Effector memory CD8-positive, alpha-beta T cell (primary cell): ENCODE measurements around the gene KLF4.
"Not testable (repeated sequence)": the region's sequence is repeated elsewhere in the genome, so short reads cannot be mapped to it uniquely, and the experiment has no call there.

Experiments
- ATAC-seq: fragments of 150-1000 bp; cut with Tn5 transposase; replicated peaks from 2 replicates; pipeline ENCODE4 v1.10.0; 2021; ENCODE audit warnings: mild to moderate bottlenecking, moderate library complexity
- DNase-seq, 3 experiments: peaks; one replicate each; pipeline ENCODE4 v3.0.0; 2021
- H3K27ac Mint-ChIP-seq, 2 donors: one replicate each; pipeline ENCODE4 v1.8.0; 2022; ENCODE audit warnings: mild to moderate bottlenecking in 2 of 2, mixed read lengths in 2 of 2, moderate library complexity in 2 of 2
- H3K27me3 Mint-ChIP-seq, 2 donors: one replicate each; pipeline ENCODE4 v1.8.0; 2022; ENCODE audit warnings: mixed read lengths in 2 of 2
- H3K36me3 Mint-ChIP-seq: one replicate; pipeline ENCODE4 v1.8.0; 2022; ENCODE audit warnings: mild to moderate bottlenecking, moderate library complexity, mixed read lengths; ENCODE audit not compliant: insufficient read depth
- H3K4me1 Mint-ChIP-seq, 2 donors: one replicate each; pipeline ENCODE4 v1.8.0; 2022; ENCODE audit warnings: low read depth in 2 of 2, mixed read lengths in 2 of 2
- H3K4me3 Mint-ChIP-seq, 2 donors: one replicate each; pipeline ENCODE4 v1.8.0; 2022; ENCODE audit warnings: mild to moderate bottlenecking in 2 of 2, mixed read lengths in 2 of 2, moderate library complexity in 2 of 2
- H3K9me3 Mint-ChIP-seq, 2 donors: one replicate each; pipeline ENCODE4 v1.8.0; 2022; ENCODE audit warnings: mixed read lengths in 2 of 2
- total RNA-seq, 9 experiments: gene quantifications; one replicate each; lab custom pipeline; 2026; lab: John Stamatoyannopoulos, UW

KLF4 gene
- 0.23 to 15.5 (median 1.4) reads per million in 9 experiments for total RNA-seq

GRCh38 chr9:107489687-107490605 is at the start of gene KLF4:
Gene KLF4 (minus strand): TSS chr9:107489769. CDS start chr9:107489172, 597 bp downstream.
- Mint-ChIP-seq H3K4me1 (peaks cover 3 to 9% of the 10 kb centered on the region in 2 donors), H3K4me3 (peak within 1 kb of the TSS; percentile 69 to 75), H3K27me3 (peaks cover 52 to 81% of the 10 kb centered on the region in 2 donors), H3K9me3 (no peaks in the 10 kb centered on the region), H3K27ac (no peak within 1 kb of the TSS), H3K36me3 (peaks cover 14% of the 10 kb centered on the region)
- no peak for DNase-seq
- ATAC-seq: peak; percentile 64

GRCh38 chr9:107536462-107536861 is 46.9 kb upstream of the KLF4 start:
- H3K4me1 Mint-ChIP-seq: no peaks in the 10 kb centered on the region
- H3K4me3 Mint-ChIP-seq: no peak overlapping the region
- no peaks in the 10 kb centered on the region for H3K27me3 Mint-ChIP-seq
- no peaks in the 10 kb centered on the region for H3K9me3 Mint-ChIP-seq
- DNase-seq (no peak), ATAC-seq (no peak)
- no peak overlapping the region for H3K27ac Mint-ChIP-seq
- H3K36me3 Mint-ChIP-seq: no peaks in the 10 kb centered on the region

GRCh38 chr9:107534510-107535078 is 45.0 kb upstream of the KLF4 start:
- no peaks in the 10 kb centered on the region for H3K27me3 Mint-ChIP-seq
- DNase-seq: no peak
- no peak for ATAC-seq

GRCh38 chr9:107530679-107531078 is 41.1 kb upstream of the KLF4 start:
- no peak for DNase-seq
- Mint-ChIP-seq H3K9me3 (peaks cover 1 to 16% of the 10 kb centered on the region in 2 donors), H3K27ac (no peak overlapping the region), H3K4me1 (no peaks in the 10 kb centered on the region), H3K4me3 (no peak overlapping the region), H3K36me3 (no peaks in the 10 kb centered on the region), H3K27me3 (no peaks in the 10 kb centered on the region)
- ATAC-seq: no peak

More at GRCh38 chr9:107534510-107535078, 45.0 kb upstream of the KLF4 start:
- no peak overlapping the region for H3K4me3 Mint-ChIP-seq
- no peaks in the 10 kb centered on the region for H3K4me1 Mint-ChIP-seq
- H3K27ac Mint-ChIP-seq: no peak overlapping the region
- H3K9me3 Mint-ChIP-seq: peaks cover 1 to 3% of the 10 kb centered on the region in 2 donors
- no peaks in the 10 kb centered on the region for H3K36me3 Mint-ChIP-seq

DNA sequence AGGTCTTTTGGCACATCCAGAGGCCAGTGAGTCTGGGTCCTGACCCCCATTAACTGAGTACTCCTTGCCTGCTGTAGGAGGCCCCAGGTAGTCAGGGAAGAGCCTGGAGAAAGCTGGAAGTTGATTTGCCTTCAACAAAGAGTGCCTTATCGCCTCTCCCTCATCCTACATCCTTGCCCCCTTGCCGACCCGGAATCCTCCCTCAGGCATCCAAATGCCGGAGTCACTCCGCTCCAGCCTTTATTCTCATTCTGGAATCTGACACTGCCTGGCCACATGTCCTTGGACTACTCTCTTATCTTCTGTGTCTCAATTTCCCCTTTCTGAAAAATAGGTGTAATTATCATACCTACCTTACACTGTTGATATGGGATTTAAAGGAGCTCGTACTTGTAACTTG is 39.1 kb upstream of the KLF4 start:
- Mint-ChIP-seq H3K4me3 (no peak overlapping the region), H3K4me1 (no peaks in the 10 kb centered on the region), H3K36me3 (no peaks in the 10 kb centered on the region), H3K27ac (no peak overlapping the region), H3K9me3 (peaks cover 1 to 16% of the 10 kb centered on the region in 2 donors), H3K27me3 (no peaks in the 10 kb centered on the region)
- ATAC-seq (no peak), DNase-seq (no peak)

GRCh38 chr9:107523539-107523938 is 34.0 kb upstream of the KLF4 start:
- H3K36me3 Mint-ChIP-seq: no peaks in the 10 kb centered on the region
- ATAC-seq: no peak
- H3K27me3 Mint-ChIP-seq: no peaks in the 10 kb centered on the region
- peaks cover 0 to 8% of the 10 kb centered on the region in 2 donors for H3K9me3 Mint-ChIP-seq
- H3K4me1 Mint-ChIP-seq: no peaks in the 10 kb centered on the region
- no peak overlapping the region for H3K4me3 Mint-ChIP-seq
- DNase-seq: no peak
- H3K27ac Mint-ChIP-seq: no peak overlapping the region

DNA sequence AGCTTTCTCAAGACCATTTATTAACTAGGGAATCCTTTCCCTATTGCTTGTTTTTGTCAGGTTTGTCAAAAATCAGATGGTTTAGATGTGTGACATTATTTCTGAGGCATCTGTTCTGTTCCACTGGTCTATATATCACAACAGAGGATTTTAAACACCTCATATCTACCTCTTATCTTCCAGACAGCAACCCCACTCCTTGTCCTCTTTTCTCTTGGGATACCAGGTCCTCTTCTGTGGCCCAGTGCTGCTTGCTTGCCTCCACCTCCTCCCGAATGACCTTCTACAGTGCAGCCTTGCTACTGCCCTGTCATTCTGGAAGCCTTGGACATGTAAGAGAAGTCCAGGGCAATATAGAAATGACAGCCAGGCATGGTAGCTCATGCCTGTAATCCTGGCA is 30.6 kb upstream of the KLF4 start:
- Mint-ChIP-seq H3K27me3 (no peaks in the 10 kb centered on the region), H3K27ac (no peak overlapping the region), H3K9me3 (peaks cover 0 to 6% of the 10 kb centered on the region in 2 donors), H3K36me3 (no peaks in the 10 kb centered on the region), H3K4me1 (no peaks in the 10 kb centered on the region), H3K4me3 (no peak overlapping the region)
- ATAC-seq: no peak
- no peak for DNase-seq

DNA sequence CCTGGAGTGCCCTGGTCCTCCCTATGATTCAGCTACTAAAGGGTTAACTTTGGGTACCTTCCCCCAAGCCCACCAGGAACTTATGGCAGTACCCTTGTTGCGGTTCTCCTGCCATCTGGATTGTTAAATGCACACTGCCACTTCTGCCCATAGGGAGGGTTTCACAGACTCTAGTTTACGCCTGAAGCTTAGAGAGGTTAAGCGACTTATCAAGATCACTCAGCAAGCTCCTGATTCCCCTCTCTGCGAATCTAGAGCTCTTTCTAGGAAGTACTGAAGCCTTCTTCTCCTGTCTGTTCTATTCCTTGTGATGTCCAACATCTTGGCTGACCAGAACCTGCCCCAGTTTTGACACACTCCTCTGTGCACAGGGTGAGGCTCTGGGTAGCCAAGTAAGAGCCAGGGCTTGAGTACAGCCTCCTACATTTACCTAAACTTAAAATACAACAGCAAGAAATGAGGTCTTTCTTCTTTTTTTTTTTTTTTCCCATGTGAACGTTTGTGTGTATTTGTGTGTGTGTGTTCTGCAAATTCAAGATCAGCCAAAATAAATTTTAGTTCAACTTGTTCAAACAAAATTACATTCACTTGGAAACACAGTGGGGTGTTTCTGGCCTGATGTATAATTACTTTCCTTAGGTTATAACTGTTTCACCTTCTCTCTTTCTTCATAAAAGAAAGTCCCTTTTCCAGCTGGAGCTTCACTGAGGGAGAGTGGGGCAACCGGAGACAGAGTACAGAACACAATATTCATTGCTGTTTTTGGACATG is 28.7 kb upstream of the KLF4 start:
- no peaks in the 10 kb centered on the region for H3K4me1 Mint-ChIP-seq
- no peaks in the 10 kb centered on the region for H3K36me3 Mint-ChIP-seq
- no peak for DNase-seq
- no peak for ATAC-seq
- H3K27me3 Mint-ChIP-seq: no peaks in the 10 kb centered on the region
- H3K9me3 Mint-ChIP-seq: peaks cover 0 to 6% of the 10 kb centered on the region in 2 donors
- H3K27ac Mint-ChIP-seq: no peak overlapping the region
- no peak overlapping the region for H3K4me3 Mint-ChIP-seq

DNA sequence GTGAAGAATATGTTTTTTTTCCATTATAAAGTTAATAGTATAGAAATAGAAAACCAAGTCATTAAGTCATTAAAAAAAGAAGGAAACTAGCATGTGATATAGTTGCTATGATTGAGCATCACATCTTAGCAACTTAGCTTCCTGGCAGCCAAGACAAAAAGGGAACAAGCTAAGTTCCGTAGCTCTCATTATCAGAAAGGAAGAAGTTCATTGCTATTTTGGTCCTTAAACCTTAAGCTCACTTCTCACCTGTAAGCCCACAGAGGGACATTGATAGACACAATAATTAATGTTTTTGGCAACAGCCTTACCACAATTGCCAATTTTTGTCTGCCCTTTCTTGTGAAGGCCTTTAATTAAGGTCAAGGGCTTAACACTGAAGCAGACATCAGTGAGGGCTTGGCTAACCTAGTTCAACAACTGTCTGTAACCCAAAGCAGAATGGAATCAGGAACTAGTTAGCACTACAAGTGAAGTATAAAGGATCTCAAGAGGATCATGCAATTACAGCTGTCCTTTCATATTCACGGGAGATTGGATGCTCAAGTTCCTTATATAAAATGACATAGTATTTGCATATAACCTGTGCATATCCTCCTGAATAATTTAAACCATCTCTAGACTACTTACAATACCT is 24.0 kb upstream of the KLF4 start:
- no peaks in the 10 kb centered on the region for H3K36me3 Mint-ChIP-seq
- ATAC-seq: peak; percentile 33
- no peak for DNase-seq

DNA sequence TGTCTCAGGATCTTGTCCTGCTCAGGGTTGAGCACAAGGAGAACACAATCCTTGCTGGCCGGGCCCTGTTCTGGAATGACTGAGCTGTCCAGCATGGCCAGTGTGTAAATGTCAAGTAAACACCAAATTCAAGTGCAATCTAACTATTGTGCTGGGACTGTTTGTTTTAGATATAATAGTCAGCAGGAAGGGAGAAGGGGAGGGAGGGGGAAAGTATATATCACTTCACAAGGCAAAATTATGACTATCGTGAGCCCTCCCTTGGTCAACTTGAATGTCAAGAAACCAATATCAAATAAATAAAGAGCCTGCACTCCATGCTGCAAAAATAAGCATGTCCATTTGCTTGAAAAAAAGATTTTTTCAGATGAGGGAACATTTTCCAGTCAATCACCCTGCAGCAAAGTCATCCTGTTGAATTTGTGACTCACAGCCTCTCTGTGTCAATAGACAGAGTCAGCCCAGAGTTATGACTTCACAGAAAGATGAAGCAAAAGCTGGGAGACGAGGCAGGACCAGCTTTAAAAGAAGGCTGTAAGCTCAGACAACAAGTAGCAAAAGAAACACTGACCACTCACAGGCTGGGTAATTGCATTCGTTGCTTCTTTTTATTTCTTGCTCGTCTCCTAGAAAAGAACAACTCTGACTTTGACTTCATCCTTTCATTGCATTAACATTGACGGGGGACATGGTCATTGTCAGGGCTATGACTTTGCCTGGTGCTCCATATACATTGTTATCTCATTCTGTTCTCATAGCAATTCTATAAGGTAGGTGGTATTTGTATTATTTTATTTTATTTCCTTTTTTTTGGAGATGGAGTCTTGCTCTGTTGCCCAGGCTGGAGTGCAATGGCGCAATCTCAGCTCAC is 15.3 kb upstream of the KLF4 start:
- no peaks in the 10 kb centered on the region for H3K4me1 Mint-ChIP-seq
- DNase-seq: no peak
- peaks cover 7 to 13% of the 10 kb centered on the region in 2 donors for H3K27me3 Mint-ChIP-seq
- H3K4me3 Mint-ChIP-seq: no peak overlapping the region
- H3K27ac Mint-ChIP-seq: no peak overlapping the region
- peaks cover 1 to 6% of the 10 kb centered on the region in 2 donors for H3K9me3 Mint-ChIP-seq
- no peak for ATAC-seq
- H3K36me3 Mint-ChIP-seq: no peaks in the 10 kb centered on the region

More for the DNA sequence above, 24.0 kb upstream of the KLF4 start:
- Mint-ChIP-seq H3K27ac (no peak overlapping the region), H3K4me1 (no peaks in the 10 kb centered on the region), H3K4me3 (no peak overlapping the region), H3K9me3 (peaks cover 7 to 8% of the 10 kb centered on the region in 2 donors), H3K27me3 (peaks cover 9% of the 10 kb centered on the region in 2 donors)

DNA sequence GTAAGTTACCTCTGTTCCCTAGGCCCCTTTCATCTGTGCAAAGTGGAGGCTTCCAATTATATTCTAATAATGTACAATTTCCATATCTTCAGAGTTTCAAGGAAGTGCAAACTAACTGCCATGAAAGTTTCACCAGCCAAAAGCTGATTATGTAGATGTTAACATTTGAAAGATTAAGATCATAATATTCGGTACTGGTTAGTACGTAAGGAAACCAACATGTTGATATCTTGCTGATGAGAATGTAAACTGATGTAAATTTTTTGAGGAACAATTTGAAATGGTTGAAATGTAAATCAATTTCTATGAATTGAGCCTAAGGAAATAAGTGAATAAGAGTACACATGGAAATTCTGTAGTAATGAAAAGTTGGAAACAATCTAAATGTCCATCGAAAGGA is 12.9 kb upstream of the KLF4 start:
- no peaks in the 10 kb centered on the region for H3K9me3 Mint-ChIP-seq
- no peaks in the 10 kb centered on the region for H3K4me1 Mint-ChIP-seq
- ATAC-seq (no peak), DNase-seq (no peak)
- H3K36me3 Mint-ChIP-seq: no peaks in the 10 kb centered on the region
- no peak overlapping the region for H3K4me3 Mint-ChIP-seq
- H3K27me3 Mint-ChIP-seq: peaks cover 0 to 7% of the 10 kb centered on the region in 2 donors
- H3K27ac Mint-ChIP-seq: no peak overlapping the region

GRCh38 chr9:107500421-107501200 is 11.0 kb upstream of the KLF4 start:
- ATAC-seq, H3K4me3 Mint-ChIP-seq, H3K9me3 Mint-ChIP-seq, DNase-seq, H3K27ac Mint-ChIP-seq, H3K4me1 Mint-ChIP-seq, H3K27me3 Mint-ChIP-seq, H3K36me3 Mint-ChIP-seq: not testable (repeated sequence)
